NB4 (cell line): ENCODE data around the gene SKAP2.

Experiments used
- CTCF ChIP-seq: IDR thresholded peaks from one replicate; pipeline ENCODE4 v1.5.1; 2012; ENCODE audit warnings: low read depth, low read length
- MAX ChIP-seq: IDR thresholded peaks from 2 replicates; pipeline ENCODE4 v1.6.1; 2011; ENCODE audit warnings: low read depth, low read length
- POLR2A ChIP-seq: IDR thresholded peaks from 2 replicates; pipeline ENCODE4 v1.6.1; 2011; ENCODE audit warnings: mild to moderate bottlenecking; ENCODE audit not compliant: insufficient read length; ENCODE audit errors: extremely low read depth

- TF ChIP-seq CTCF (peak; percentile 51), MAX (no peak), POLR2A (no peak)
Measured at GRCh38 chr7:26686448-26686981, 177.9 kb downstream of the SKAP2 start.
